ENCODE measurements around the gene ASS1.
"Not testable (repeated sequence)": the region's sequence is repeated elsewhere in the genome, so short reads cannot be mapped to it uniquely, and the experiment has no call there.

ASS1 gene

GRCh38 chr9:130419521-130420035, 25.2 kb upstream of the ASS1 start:
- DNase-seq, result no peak

- no peak for DNase-seq
Measured at GRCh38 chr9:130421154-130421801, 23.5 kb upstream of the ASS1 start.

- peak; percentile 60 for DNase-seq
Measured at GRCh38 chr9:130421802-130422276, 22.9 kb upstream of the ASS1 start.

GRCh38 chr9:130422546-130422945, 22.2 kb upstream of the ASS1 start:
- no peak for DNase-seq

- DNase-seq, result no peak
Measured at GRCh38 chr9:130423272-130423671, 21.5 kb upstream of the ASS1 start.

GRCh38 chr9:130424595-130425454, 19.9 kb upstream of the ASS1 start:
- DNase-seq, result no peak

GRCh38 chr9:130425741-130426466, 18.9 kb upstream of the ASS1 start:
- no peak for DNase-seq

GRCh38 chr9:130426467-130426773, 18.3 kb upstream of the ASS1 start:
- no peak for DNase-seq

GRCh38 chr9:130426883-130427282, 17.9 kb upstream of the ASS1 start:
- no peak for DNase-seq

- no peak for DNase-seq
Measured at GRCh38 chr9:130427326-130427725, 17.4 kb upstream of the ASS1 start.

GRCh38 chr9:130428086-130428665, 16.6 kb upstream of the ASS1 start:
- DNase-seq, result no peak

GRCh38 chr9:130429381-130429780, 15.4 kb upstream of the ASS1 start:
- no peak for DNase-seq

GRCh38 chr9:130429831-130430230, 14.9 kb upstream of the ASS1 start:
- DNase-seq, result no peak

GRCh38 chr9:130430232-130430631, 14.5 kb upstream of the ASS1 start:
- DNase-seq, result peak; percentile 15

- DNase-seq, result no peak
Measured at GRCh38 chr9:130430734-130431535, 13.8 kb upstream of the ASS1 start.

GRCh38 chr9:130431536-130432303, 13.0 kb upstream of the ASS1 start:
- peak; percentile 23 for DNase-seq

- DNase-seq, result no peak
Measured at GRCh38 chr9:130432362-130432761, 12.4 kb upstream of the ASS1 start.

- no peak for DNase-seq
Measured at GRCh38 chr9:130432796-130433167, 12.0 kb upstream of the ASS1 start.

- DNase-seq, result peak; percentile 53
Measured at GRCh38 chr9:130433168-130433946, 11.4 kb upstream of the ASS1 start.

- no peak for DNase-seq
Measured at GRCh38 chr9:130433947-130434262, 10.9 kb upstream of the ASS1 start.

- DNase-seq, result not testable (repeated sequence)
Measured at GRCh38 chr9:130434656-130435055, 10.1 kb upstream of the ASS1 start.

All from left hindlimb (tissue), 1 donor.